Measurements from ENCODE around the gene TRAFD1.
"Not testable (repeated sequence)": the region's sequence is repeated elsewhere in the genome, so short reads cannot be mapped to it uniquely, and the experiment has no call there.

Gene TRAFD1

GRCh38 chr12:112125250-112125999, at the start of gene TRAFD1:
TSS of gene TRAFD1 (plus strand) at chr12:112125560. CDS start at chr12:112130523, 4,963 bp downstream.
- peak; percentile 100 for DNase-seq

- DNase-seq, result no peak
Observed at GRCh38 chr12:112087055-112087850, 38.1 kb upstream of the TRAFD1 start.

- no peak for DNase-seq
Observed at GRCh38 chr12:112087851-112088250, 37.5 kb upstream of the TRAFD1 start.

GRCh38 chr12:112091563-112091962, 33.8 kb upstream of the TRAFD1 start:
- DNase-seq, result peak; percentile 9 to 13

GRCh38 chr12:112096070-112096469, 29.3 kb upstream of the TRAFD1 start:
- DNase-seq, result no peak

GRCh38 chr12:112096667-112097066, 28.7 kb upstream of the TRAFD1 start:
- DNase-seq, result peak in 1 of 2 experiments; percentile 31

GRCh38 chr12:112097641-112098040, 27.7 kb upstream of the TRAFD1 start:
- DNase-seq, result peak in 1 of 2 experiments; percentile 16

GRCh38 chr12:112100500-112100899, 24.9 kb upstream of the TRAFD1 start:
- not testable (repeated sequence) for DNase-seq

- no peak for DNase-seq
Observed at GRCh38 chr12:112102127-112102526, 23.2 kb upstream of the TRAFD1 start.

- not testable (repeated sequence) for DNase-seq
Observed at GRCh38 chr12:112102746-112103145, 22.6 kb upstream of the TRAFD1 start.

GRCh38 chr12:112103758-112104503, 21.4 kb upstream of the TRAFD1 start:
- no peak for DNase-seq

GRCh38 chr12:112105891-112106290, 19.5 kb upstream of the TRAFD1 start:
- no peak for DNase-seq

GRCh38 chr12:112107306-112108201, 17.8 kb upstream of the TRAFD1 start:
- DNase-seq, result peak; percentile 52 to 58

- peak; percentile 93 for DNase-seq
Observed at GRCh38 chr12:112108202-112109079, 16.9 kb upstream of the TRAFD1 start, which contains the start of gene NAA25. TSS of gene NAA25 (minus strand) at chr12:112108783. CDS start at chr12:112108773, 10 bp downstream.

GRCh38 chr12:112110787-112111662, 14.3 kb upstream of the TRAFD1 start:
- DNase-seq, result peak; percentile 14 to 15

GRCh38 chr12:112111931-112112330, 13.4 kb upstream of the TRAFD1 start:
- peak; percentile 10 to 12 for DNase-seq

GRCh38 chr12:112112409-112113133, 12.8 kb upstream of the TRAFD1 start:
- DNase-seq, result peak in 1 of 2 experiments; percentile 22

- no peak for DNase-seq
Observed at GRCh38 chr12:112115259-112116045, 9.9 kb upstream of the TRAFD1 start.

All from activated T-cell treated with anti-CD3 and anti-CD28 coated beads, Interleukin-2, amount 50 U/mL, for 48 hours (primary cell).